Measurements from ENCODE around the gene ARMH3. TPM values are rescaled to one million over a fixed set of nuclear protein-coding genes. Genes with fewer than 3 reads are reported as not detected.

The ARMH3 gene
- total RNA-seq (2021; fragmentation: NEBNext Ultra II Directional; extraction: Animal tissue kit (Norgen Biotek cat#: 25700)), result 10 to 100 TPM; 18.0 to 21.7 (median 18.8) TPM
- long read RNA-seq, partial matches to known transcripts, result 0 of 3 reads
- long read RNA-seq, other reads (novel, unspliced or antisense), result 3 of 3 reads

- Mint-ChIP-seq H3K36me3 (ENCODE audit: low read depth) (peaks cover 9% of the 10 kb centered on the region), H3K9me3 (no peaks in the 10 kb centered on the region), H3K27ac (peak within 1 kb of the TSS; percentile 93), H3K27me3 (ENCODE audit: insufficient read depth) (no peaks in the 10 kb centered on the region; the same call in 1 of the 2 replicates), H3K4me1 (ENCODE audit: low read depth) (peaks cover 29% of the 10 kb centered on the region), H3K4me3 (peak within 1 kb of the TSS; percentile 97)
- TF ChIP-seq CTCF (IDR thresholded peaks at IDR 0.05), result no peak
- peak; percentile 93 for DNase-seq
Measured at GRCh38 chr10:102055647-102056419, at the start of gene ARMH3. Gene ARMH3 (minus strand): TSS chr10:102056173. CDS start chr10:102040114, 16,059 bp downstream.

GRCh38 chr10:102102421-102102820 is 46.4 kb upstream of the ARMH3 start:
- H3K4me3 Mint-ChIP-seq, result no peak overlapping the region
- peaks cover 10% of the 10 kb centered on the region for H3K4me1 Mint-ChIP-seq (ENCODE audit: low read depth)
- peak overlapping the region; percentile 69 for H3K27ac Mint-ChIP-seq
- no peaks in the 10 kb centered on the region for H3K9me3 Mint-ChIP-seq
- no peaks in the 10 kb centered on the region for H3K36me3 Mint-ChIP-seq (ENCODE audit: low read depth)
- no peak for DNase-seq
- H3K27me3 Mint-ChIP-seq (ENCODE audit: insufficient read depth), result peaks cover 3% of the 10 kb centered on the region; the same call in 1 of the 2 replicates
- no peak for TF ChIP-seq CTCF (IDR thresholded peaks at IDR 0.05)

GRCh38 chr10:102101152-102101551 is 45.2 kb upstream of the ARMH3 start:
- Mint-ChIP-seq H3K36me3 (ENCODE audit: low read depth) (no peaks in the 10 kb centered on the region), H3K4me3 (no peak overlapping the region), H3K27me3 (ENCODE audit: insufficient read depth) (peaks cover 5% of the 10 kb centered on the region; the same call in 1 of the 2 replicates), H3K4me1 (ENCODE audit: low read depth) (peaks cover 10% of the 10 kb centered on the region), H3K27ac (no peak overlapping the region), H3K9me3 (no peaks in the 10 kb centered on the region)
- no peak for DNase-seq
- peak; percentile 19; the same call in 1 of the 2 replicates for TF ChIP-seq CTCF (IDR thresholded peaks at IDR 0.05)

- no peak overlapping the region for H3K4me3 Mint-ChIP-seq
- no peaks in the 10 kb centered on the region for H3K36me3 Mint-ChIP-seq (ENCODE audit: low read depth)
- no peak for DNase-seq
- peaks cover 7% of the 10 kb centered on the region for H3K27me3 Mint-ChIP-seq (ENCODE audit: insufficient read depth)
- no peaks in the 10 kb centered on the region for H3K9me3 Mint-ChIP-seq
- TF ChIP-seq CTCF (IDR thresholded peaks at IDR 0.05), result no peak
- H3K27ac Mint-ChIP-seq, result no peak overlapping the region
- no peaks in the 10 kb centered on the region for H3K4me1 Mint-ChIP-seq (ENCODE audit: low read depth)
Measured at GRCh38 chr10:102096449-102096848, 40.5 kb upstream of the ARMH3 start.

GRCh38 chr10:102090772-102091171 is 34.8 kb upstream of the ARMH3 start:
- no peak for TF ChIP-seq CTCF (IDR thresholded peaks at IDR 0.05)
- Mint-ChIP-seq H3K27ac (no peak overlapping the region), H3K27me3 (ENCODE audit: insufficient read depth) (peaks cover 5% of the 10 kb centered on the region), H3K4me1 (ENCODE audit: low read depth) (no peaks in the 10 kb centered on the region), H3K9me3 (no peaks in the 10 kb centered on the region), H3K4me3 (no peak overlapping the region), H3K36me3 (ENCODE audit: low read depth) (no peaks in the 10 kb centered on the region)
- DNase-seq, result no peak
